HepG2 (cell line): Measurements from ENCODE around the gene USH2A. TPM values are rescaled to one million over a fixed set of nuclear protein-coding genes. Genes with fewer than 3 reads are reported as not detected.

Experiments
- ATAC-seq: fragments of 200-7000 bp; cut with Tn5 transposase; 3 replicates; pipeline ENCODE4 v1.9.1; 2020; ENCODE audit warnings: mild to moderate bottlenecking, moderate library complexity
- BruUV-seq: library from RNA; stranded (reverse); fragments of 400-500 nt; replicated peaks from 2 replicates; lab custom pipeline; 2021; lab: Mats Ljungman, UMichigan
- CTCF ChIA-PET: fragments of 300-600 bp; formaldehyde crosslinking; extraction: SDS; loops from one replicate; lab custom pipeline; 2021; ENCODE audit warnings: low total read pairs, inconsistent platforms, low intra/inter-chr PET ratio; lab: Yijun Ruan, JAX
- POLR2A ChIA-PET: fragments of 350-600 bp; sonication (Branson Sonifier 250); formaldehyde crosslinking; loops from one replicate; lab custom pipeline; 2020; ENCODE audit warnings: antibody characterized with exemption, inconsistent platforms; lab: Yijun Ruan, JAX
- DNase-seq: peaks from one replicate; pipeline ENCODE4 v3.0.0-alpha.2; 2015; ENCODE audit warnings: low spot score
- FAIRE-seq: peaks from 3 replicates; lab custom pipeline; 2011; peaks lifted over from hg19 to GRCh38; lab: Jason Lieb, UNC
- H2AFZ ChIP-seq: one replicate; pipeline ENCODE4 v1.6.1; 2011; ENCODE audit warnings: low read length, inconsistent platforms
- H3K27ac ChIP-seq: fragments of 300-600 bp; 3 replicates; pipeline ENCODE4 v1.8.0; 2011; ENCODE audit warnings: mixed run types, mild to moderate bottlenecking, mixed read lengths, low read length, inconsistent platforms; ENCODE audit not compliant: insufficient read depth; ENCODE audit errors: extremely low read length
- H3K27me3 ChIP-seq, 2 experiments: fragments of 200-600 bp in 1 of 2; 2 replicates in 1 of 2; 3 replicates in 1 of 2; pipeline versions ENCODE4 v1.6.0 to v1.8.0; 2011; ENCODE audit warnings: low read length in 2 of 2, mild to moderate bottlenecking in 2 of 2, moderate library complexity in 2 of 2, inconsistent platforms in 1 of 2; ENCODE audit not compliant: insufficient read depth in 2 of 2, control insufficient read depth in 1 of 2
- H3K36me3 ChIP-seq, 2 experiments: fragments of 200-600 bp in 1 of 2; replicated peaks in 1 of 2; 2 replicates in 1 of 2; 3 replicates in 1 of 2; pipeline versions ENCODE4 v1.5.1 to v1.8.0; 2011; ENCODE audit warnings: low read length in 2 of 2, inconsistent platforms in 1 of 2; ENCODE audit not compliant: insufficient read depth in 2 of 2, control insufficient read depth in 1 of 2
- H3K4me1 ChIP-seq: 2 replicates; pipeline ENCODE4 v1.5.1; 2012; ENCODE audit warnings: low read length, inconsistent platforms; ENCODE audit not compliant: insufficient read depth
- H3K4me2 ChIP-seq: 2 replicates; pipeline ENCODE4 v1.6.0; 2011; ENCODE audit warnings: low read depth, low read length, inconsistent platforms
- H3K4me3 ChIP-seq, 3 experiments: fragments of 200-600 bp in 1 of 3; sonication (generic), shearing (Covaris generic) in 1 of 3; replicated peaks in 1 of 3; 2 replicates each; pipeline ENCODE4 v1.5.1; 2011 to 2016; ENCODE audit warnings: low read length in 3 of 3, inconsistent platforms in 2 of 3, low read depth in 2 of 3, mild to moderate bottlenecking in 2 of 3, control low read depth in 1 of 3, mixed read lengths in 1 of 3; ENCODE audit not compliant: insufficient read depth in 1 of 3
- H3K79me2 ChIP-seq: one replicate; pipeline ENCODE4 v1.6.1; 2011; ENCODE audit warnings: low read length, inconsistent platforms; ENCODE audit not compliant: insufficient read depth
- H3K9ac ChIP-seq: 2 replicates; pipeline ENCODE4 v1.6.0; 2011; ENCODE audit warnings: mild to moderate bottlenecking, low read depth, low read length, inconsistent platforms; ENCODE audit not compliant: insufficient read depth
- H3K9me3 ChIP-seq: 2 replicates; pipeline ENCODE4 v1.5.1; 2012; ENCODE audit warnings: mild to moderate bottlenecking, low read length
- H4K20me1 ChIP-seq: 2 replicates; pipeline ENCODE4 v1.6.0; 2011; ENCODE audit warnings: inconsistent platforms, mild to moderate bottlenecking, low read length, moderate library complexity; ENCODE audit not compliant: insufficient read depth
- AKAP8 ChIP-seq: sonication (generic); formaldehyde crosslinking; IDR thresholded peaks from 2 replicates; pipeline ENCODE4 v1.5.1; 2020; ENCODE audit warnings: mild to moderate bottlenecking, missing genetic modification reagents
- DPF2 ChIP-seq: sonication (generic); formaldehyde crosslinking; IDR thresholded peaks from 2 replicates; pipeline ENCODE4 v1.4.0; 2020; ENCODE audit warnings: mild to moderate bottlenecking, low read depth, missing genetic modification reagents, borderline replicate concordance
- ELF1 ChIP-seq: sonication (generic); formaldehyde crosslinking; IDR thresholded peaks from 2 replicates; pipeline ENCODE4 v1.4.0; 2020; ENCODE audit warnings: missing genetic modification reagents
- FOXA3 ChIP-seq: IDR thresholded peaks from 2 replicates; pipeline ENCODE4 v1.6.1; 2016; ENCODE audit warnings: missing genetic modification reagents, missing compliant biosample characterization
- HOXA9 ChIP-seq: sonication (generic); formaldehyde crosslinking; IDR thresholded peaks from 2 replicates; pipeline ENCODE4 v1.8.1; 2022; ENCODE audit warnings: missing genetic modification reagents, mild to moderate bottlenecking, moderate library complexity, borderline replicate concordance
- KDM6A ChIP-seq: IDR thresholded peaks from 2 replicates; pipeline ENCODE4 v1.6.1; 2016; ENCODE audit warnings: low read depth
- MXI1 ChIP-seq: IDR thresholded peaks from 3 replicates; pipeline ENCODE4 v1.6.1; 2012; ENCODE audit warnings: low read depth, low read length, inconsistent platforms, borderline replicate concordance
- REPIN1 ChIP-seq: sonication (generic); formaldehyde crosslinking; IDR thresholded peaks from 2 replicates; pipeline ENCODE4 v1.8.0; 2022; ENCODE audit warnings: missing genetic modification reagents, low read depth, mild to moderate bottlenecking, borderline replicate concordance
- SKI ChIP-seq: fragments of 450-650 bp; IDR thresholded peaks from one replicate; pipeline ENCODE4 v1.6.1; 2018; ENCODE audit warnings: mild to moderate bottlenecking; ENCODE audit not compliant: partially characterized antibody
- TFDP2 ChIP-seq: sonication (generic); formaldehyde crosslinking; IDR thresholded peaks from 2 replicates; pipeline ENCODE4 v1.4.0; 2020; ENCODE audit warnings: missing genetic modification reagents
- ZNF10 ChIP-seq: sonication (generic); formaldehyde crosslinking; IDR thresholded peaks from 2 replicates; pipeline ENCODE4 v1.4.0; 2020; ENCODE audit warnings: mild to moderate bottlenecking, low read depth, missing genetic modification reagents, borderline replicate concordance
- ZNF501 ChIP-seq: sonication (generic); formaldehyde crosslinking; IDR thresholded peaks from 2 replicates; pipeline ENCODE4 v1.5.1; 2020; ENCODE audit warnings: mild to moderate bottlenecking, moderate library complexity, missing genetic modification reagents
- ZNF562 ChIP-seq: sonication (generic); formaldehyde crosslinking; IDR thresholded peaks from 2 replicates; pipeline ENCODE4 v1.8.0; 2022; ENCODE audit warnings: missing genetic modification reagents, borderline replicate concordance
- ZNF572 ChIP-seq: sonication (generic); formaldehyde crosslinking; IDR thresholded peaks from 2 replicates; pipeline ENCODE4 v1.5.1; 2020; ENCODE audit warnings: mild to moderate bottlenecking, missing genetic modification reagents
- ZNF709 ChIP-seq: sonication (generic); formaldehyde crosslinking; IDR thresholded peaks from 2 replicates; pipeline ENCODE4 v1.5.0; 2020; ENCODE audit warnings: mild to moderate bottlenecking, missing genetic modification reagents
- ZNF710 ChIP-seq: sonication (generic); formaldehyde crosslinking; IDR thresholded peaks from 2 replicates; pipeline ENCODE4 v1.5.0; 2020; ENCODE audit warnings: mild to moderate bottlenecking, missing genetic modification reagents, borderline replicate concordance
- WGBS: methylation state at CpG from one replicate; pipeline ENCODE4 v1.1.6; 2017; ENCODE audit warnings: low lambda C conversion rate; 5-methylcytosine and 5-hydroxymethylcytosine counted together
- in situ Hi-C: cut with HindIII; loops from 2 replicates; pipeline ENCODE4 v1.10.0; 2017; ENCODE audit warnings: low pct_unique_long_range_greater_than_20kb; ENCODE audit not compliant: extremely low pct_ligation_motif_present
- intact Hi-C: fragments of 100-400 bp; cut with micrococcal nuclease; formaldehyde crosslinking; loops from one replicate; pipeline ENCODE4 v1.10.0; 2022; ENCODE audit not compliant: unreplicated experiment
- polyA plus RNA-seq, 8 experiments: library from polyadenylated mRNA; depleted of rRNA in 3 of 8; stranded (reverse) in 7 of 8; unstranded in 1 of 8; fragments of >200 nt; fragmentation: Illumina TruSeq in 4 of 8; extraction: Trizol in 4 of 8; gene quantifications; 2 replicates each; pipeline versions ENCODE4 v1.2.1 to v1.2.3, GENCODE V29; 2011 to 2016; ENCODE audit warnings: low read depth in 4 of 8, missing spikeins in 1 of 8, mixed read lengths in 1 of 8; ENCODE audit not compliant: insufficient read depth in 1 of 8
- total RNA-seq, 5 experiments: library from RNA; depleted of rRNA; stranded (reverse); fragments of >200 nt; fragmentation: Illumina TruSeq; extraction: Trizol; gene quantifications; 2 replicates each; pipeline ENCODE4 v1.2.3, GENCODE V29; 2016; ENCODE audit warnings: low read depth in 1 of 5
- TF ChIP-seq, protein P1 (sequence below): sonication (generic); formaldehyde crosslinking; IDR thresholded peaks from 2 replicates; pipeline ENCODE4 v1.5.1; 2020; ENCODE audit warnings: mild to moderate bottlenecking, missing genetic modification reagents, borderline replicate concordance

Gene USH2A
- total and polyA plus RNA-seq, 2 of the 13 experiments (the other 11 are each of a cell fraction or from before 2014, with no cell fraction given), result 0.02 TPM; not detected in 1

DNA sequence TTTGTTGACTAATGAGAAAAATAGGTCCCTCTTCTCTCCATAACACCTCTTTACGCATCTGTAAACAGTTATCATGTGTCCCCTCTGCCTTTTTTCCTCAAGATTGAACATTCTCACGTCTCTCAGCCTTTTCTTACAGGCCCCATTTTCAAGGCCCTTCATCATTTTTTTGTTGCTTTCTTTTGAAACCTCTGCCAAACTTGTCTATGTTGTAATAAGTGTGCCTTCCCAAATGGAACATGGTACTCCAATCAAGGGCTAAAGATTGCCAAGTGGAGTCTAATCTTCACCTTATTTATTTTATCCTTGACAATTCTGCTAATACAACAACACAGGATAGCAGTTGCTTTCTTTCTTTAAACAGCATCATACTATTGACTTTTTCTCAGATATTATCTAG lies 280.3 kb downstream of the USH2A start:
- Histone ChIP-seq H3K4me1 (no peaks in the 10 kb centered on the region), H4K20me1 (no peaks in the 10 kb centered on the region), H3K27ac (no peak overlapping the region), H3K79me2 (no peaks in the 10 kb centered on the region), H3K4me2 (no peak overlapping the region), H3K36me3 (no peaks in the 10 kb centered on the region), H3K9me3 (no peaks in the 10 kb centered on the region), H3K4me3 (no peak overlapping the region), H2AFZ (no peak overlapping the region), H3K9ac (no peak overlapping the region), H3K27me3 (no peaks in the 10 kb centered on the region)
- ATAC-seq (no peak), DNase-seq (no peak), FAIRE-seq (no peak)
- WGBS, result 2% methylated on average over 2 of the region's 2 CpGs
- BruUV-seq, result no TSS peak
- ChIA-PET CTCF (no interaction called here), POLR2A (no interaction called here)
- intact Hi-C loops (no loop called here), in situ Hi-C loops (no loop called here)
- TF ChIP-seq ZNF572 (no peak), ZNF10 (CRISPR knock-in tag) (no peak), ZNF709 (no peak), DPF2 (CRISPR knock-in tag) (no peak), ZNF562 (CRISPR knock-in tag) (no peak), HOXA9 (CRISPR knock-in tag) (no peak), ZNF501 (CRISPR knock-in tag) (no peak), FOXA3 (CRISPR knock-in tag) (no peak), TFDP2 (CRISPR knock-in tag) (no peak), ELF1 (CRISPR knock-in tag) (no peak), REPIN1 (CRISPR knock-in tag) (no peak), ZNF710 (CRISPR knock-in tag) (no peak), AKAP8 (CRISPR knock-in tag) (no peak), SKI (no peak), KDM6A (CRISPR knock-in tag) (no peak), MXI1 (no peak)
- TF ChIP-seq, protein P1, sequence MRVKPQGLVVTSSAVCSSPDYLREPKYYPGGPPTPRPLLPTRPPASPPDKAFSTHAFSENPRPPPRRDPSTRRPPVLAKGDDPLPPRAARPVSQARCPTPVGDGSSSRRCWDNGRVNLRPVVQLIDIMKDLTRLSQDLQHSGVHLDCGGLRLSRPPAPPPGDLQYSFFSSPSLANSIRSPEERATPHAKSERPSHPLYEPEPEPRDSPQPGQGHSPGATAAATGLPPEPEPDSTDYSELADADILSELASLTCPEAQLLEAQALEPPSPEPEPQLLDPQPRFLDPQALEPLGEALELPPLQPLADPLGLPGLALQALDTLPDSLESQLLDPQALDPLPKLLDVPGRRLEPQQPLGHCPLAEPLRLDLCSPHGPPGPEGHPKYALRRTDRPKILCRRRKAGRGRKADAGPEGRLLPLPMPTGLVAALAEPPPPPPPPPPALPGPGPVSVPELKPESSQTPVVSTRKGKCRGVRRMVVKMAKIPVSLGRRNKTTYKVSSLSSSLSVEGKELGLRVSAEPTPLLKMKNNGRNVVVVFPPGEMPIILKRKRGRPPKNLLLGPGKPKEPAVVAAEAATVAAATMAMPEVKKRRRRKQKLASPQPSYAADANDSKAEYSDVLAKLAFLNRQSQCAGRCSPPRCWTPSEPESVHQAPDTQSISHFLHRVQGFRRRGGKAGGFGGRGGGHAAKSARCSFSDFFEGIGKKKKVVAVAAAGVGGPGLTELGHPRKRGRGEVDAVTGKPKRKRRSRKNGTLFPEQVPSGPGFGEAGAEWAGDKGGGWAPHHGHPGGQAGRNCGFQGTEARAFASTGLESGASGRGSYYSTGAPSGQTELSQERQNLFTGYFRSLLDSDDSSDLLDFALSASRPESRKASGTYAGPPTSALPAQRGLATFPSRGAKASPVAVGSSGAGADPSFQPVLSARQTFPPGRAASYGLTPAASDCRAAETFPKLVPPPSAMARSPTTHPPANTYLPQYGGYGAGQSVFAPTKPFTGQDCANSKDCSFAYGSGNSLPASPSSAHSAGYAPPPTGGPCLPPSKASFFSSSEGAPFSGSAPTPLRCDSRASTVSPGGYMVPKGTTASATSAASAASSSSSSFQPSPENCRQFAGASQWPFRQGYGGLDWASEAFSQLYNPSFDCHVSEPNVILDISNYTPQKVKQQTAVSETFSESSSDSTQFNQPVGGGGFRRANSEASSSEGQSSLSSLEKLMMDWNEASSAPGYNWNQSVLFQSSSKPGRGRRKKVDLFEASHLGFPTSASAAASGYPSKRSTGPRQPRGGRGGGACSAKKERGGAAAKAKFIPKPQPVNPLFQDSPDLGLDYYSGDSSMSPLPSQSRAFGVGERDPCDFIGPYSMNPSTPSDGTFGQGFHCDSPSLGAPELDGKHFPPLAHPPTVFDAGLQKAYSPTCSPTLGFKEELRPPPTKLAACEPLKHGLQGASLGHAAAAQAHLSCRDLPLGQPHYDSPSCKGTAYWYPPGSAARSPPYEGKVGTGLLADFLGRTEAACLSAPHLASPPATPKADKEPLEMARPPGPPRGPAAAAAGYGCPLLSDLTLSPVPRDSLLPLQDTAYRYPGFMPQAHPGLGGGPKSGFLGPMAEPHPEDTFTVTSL (CRISPR knock-in tag), result no peak
